Activated CD4-positive, alpha-beta T cell treated with anti-CD3 and anti-CD28 coated beads, Interleukin-2, amount 10 ng/mL, durations not matched to agents 7 days and 5 days (primary cell): ENCODE data around the gene ANKRD63. TPM values are rescaled to one million over a fixed set of nuclear protein-coding genes. Genes with fewer than 3 reads are reported as not detected.

Source experiments
- CTCF ChIA-PET: fragments of 350-600 bp; sonication (Branson Sonifier 250); formaldehyde crosslinking; loops from one replicate; lab custom pipeline; 2021; ENCODE audit warnings: antibody characterized with exemption; lab: Charles Lee
- POLR2A ChIA-PET: fragments of 350-600 bp; sonication (Branson Sonifier 250); formaldehyde crosslinking; loops from one replicate; lab custom pipeline; 2021; ENCODE audit warnings: antibody characterized with exemption; lab: Charles Lee
- DNase-seq: peaks from one replicate; pipeline ENCODE4 v3.0.0-alpha.2; 2020
- H3K27ac Mint-ChIP-seq: one replicate; pipeline ENCODE4 v1.8.0; 2021; ENCODE audit warnings: mild to moderate bottlenecking, moderate library complexity, mixed read lengths
- H3K27me3 Mint-ChIP-seq: one replicate; pipeline ENCODE4 v1.8.0; 2021; ENCODE audit warnings: mixed read lengths
- H3K36me3 Mint-ChIP-seq: one replicate; pipeline ENCODE4 v1.8.0; 2021; ENCODE audit warnings: low read depth, mixed read lengths
- H3K4me1 Mint-ChIP-seq: one replicate; pipeline ENCODE4 v1.8.0; 2021; ENCODE audit warnings: mixed read lengths
- H3K4me3 Mint-ChIP-seq: one replicate; pipeline ENCODE4 v1.8.0; 2021; ENCODE audit warnings: mild to moderate bottlenecking, moderate library complexity, mixed read lengths
- H3K9me3 Mint-ChIP-seq: one replicate; pipeline ENCODE4 v1.8.0; 2021; ENCODE audit warnings: mixed read lengths
- total RNA-seq, 2 experiments: library from RNA; stranded (reverse); gene quantifications; one replicate each; pipeline ENCODE4 v1.2.3, GENCODE V29; 2021

The ANKRD63 gene
- total RNA-seq, 2 experiments from 2014 or later, result 0.17 TPM; not detected in 1

DNA sequence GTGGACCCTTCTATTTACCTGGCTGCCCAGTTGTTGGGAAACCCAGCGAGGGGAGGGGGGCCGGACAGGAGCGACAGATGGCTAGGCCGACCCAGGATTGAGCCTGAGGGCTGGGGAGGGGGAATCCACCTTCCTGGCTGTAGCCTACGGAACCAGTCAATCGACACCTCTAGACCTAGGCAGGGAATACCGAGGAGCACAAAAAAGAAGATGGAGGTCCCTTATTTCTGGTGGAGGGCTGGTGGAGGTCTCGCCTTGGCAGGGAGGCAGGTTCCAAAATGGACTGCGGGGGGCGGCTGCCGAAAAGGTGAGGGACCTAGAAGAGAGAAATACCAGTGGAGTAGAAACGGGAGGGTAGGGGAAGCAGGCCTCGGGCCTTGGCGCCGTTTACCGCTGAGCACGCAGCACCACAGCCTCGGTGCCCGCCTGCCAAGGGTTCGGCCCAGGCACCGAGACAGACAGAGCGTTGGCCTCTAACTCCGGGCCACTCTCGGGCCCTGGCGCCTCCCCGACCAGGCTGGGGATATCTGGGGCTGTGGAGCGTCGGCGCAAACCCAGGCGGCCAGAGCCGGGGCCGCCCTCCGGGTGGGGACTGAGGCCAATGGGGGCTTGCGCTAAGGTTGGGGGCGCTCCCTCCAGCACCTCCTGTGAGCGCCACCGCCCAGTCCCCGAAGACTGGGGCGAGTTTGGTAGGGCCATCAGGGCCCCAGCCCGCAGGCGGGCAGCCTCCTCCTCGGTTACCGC lies 1.6 kb downstream of the ANKRD63 start:
- peaks cover 52% of the 10 kb centered on the region for H3K27me3 Mint-ChIP-seq
- DNase-seq, result no peak
- no peaks in the 10 kb centered on the region for H3K36me3 Mint-ChIP-seq
- CTCF ChIA-PET, result interaction anchor here (0.6 to 4.1 kb wide), 6 partner anchors 18 to 195 kb away, joined by 3 to 61 read pairs (median 8); partner anchors contain the start of gene PLCB2
- no peaks in the 10 kb centered on the region for H3K9me3 Mint-ChIP-seq
- POLR2A ChIA-PET, result interaction anchor here (1.0 kb wide), 1 partner anchor 27 kb away, joined by 4 read pairs; no protein-coding TSS in a partner anchor
- no peak overlapping the region for H3K27ac Mint-ChIP-seq
- peaks cover 4% of the 10 kb centered on the region for H3K4me1 Mint-ChIP-seq
- H3K4me3 Mint-ChIP-seq, result no peak overlapping the region

DNA sequence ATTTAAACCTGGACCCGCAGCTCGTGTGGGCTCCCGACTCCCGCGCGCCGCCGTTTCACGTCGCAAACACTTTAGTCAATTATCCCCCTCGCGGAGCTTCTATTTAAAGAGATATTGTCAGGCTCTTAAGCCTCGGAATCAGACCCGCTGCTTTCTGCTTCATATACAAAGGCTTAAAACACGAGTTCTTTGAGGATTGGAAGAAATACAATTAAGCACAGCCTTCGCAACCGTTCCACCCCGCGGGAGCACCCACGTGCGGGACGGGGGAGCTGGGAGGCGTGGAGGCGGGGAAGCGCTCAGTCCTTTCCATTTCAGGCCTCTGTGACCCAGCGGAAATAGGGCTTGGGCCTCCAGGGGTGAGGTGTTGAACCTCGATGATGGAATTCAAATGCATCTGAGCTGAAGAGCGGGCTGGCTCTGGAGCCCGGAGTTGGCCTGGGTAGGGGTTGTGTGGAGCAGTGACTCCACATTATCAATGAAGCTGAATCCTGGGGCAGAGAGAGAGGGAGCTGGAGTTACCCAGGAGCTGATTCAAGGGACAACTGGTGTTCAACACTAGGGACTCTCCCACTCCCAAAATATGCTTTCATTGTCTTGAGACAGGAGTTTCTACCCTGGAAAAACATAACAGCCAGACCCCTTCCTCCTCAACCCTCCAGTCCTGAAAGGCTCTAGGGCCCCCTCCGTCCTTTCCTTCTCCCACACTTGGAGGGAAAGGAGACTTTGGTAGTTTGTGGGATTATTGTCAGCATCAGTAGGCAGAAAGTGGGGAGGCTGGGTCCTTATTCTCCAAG lies 2.4 kb downstream of the ANKRD63 start:
- Mint-ChIP-seq H3K4me1 (peaks cover 4% of the 10 kb centered on the region), H3K36me3 (no peaks in the 10 kb centered on the region), H3K27me3 (peaks cover 52% of the 10 kb centered on the region), H3K27ac (no peak overlapping the region), H3K4me3 (no peak overlapping the region), H3K9me3 (no peaks in the 10 kb centered on the region)
- DNase-seq, result no peak
- CTCF ChIA-PET, result interaction anchor here (0.7 to 4.1 kb wide), 5 partner anchors 17 to 63 kb away, joined by 4 to 61 read pairs (median 11); partner anchors contain the start of gene PLCB2
- POLR2A ChIA-PET, result interaction anchor here (1.0 kb wide), 1 partner anchor 28 kb away, joined by 4 read pairs; no protein-coding TSS in a partner anchor

DNA sequence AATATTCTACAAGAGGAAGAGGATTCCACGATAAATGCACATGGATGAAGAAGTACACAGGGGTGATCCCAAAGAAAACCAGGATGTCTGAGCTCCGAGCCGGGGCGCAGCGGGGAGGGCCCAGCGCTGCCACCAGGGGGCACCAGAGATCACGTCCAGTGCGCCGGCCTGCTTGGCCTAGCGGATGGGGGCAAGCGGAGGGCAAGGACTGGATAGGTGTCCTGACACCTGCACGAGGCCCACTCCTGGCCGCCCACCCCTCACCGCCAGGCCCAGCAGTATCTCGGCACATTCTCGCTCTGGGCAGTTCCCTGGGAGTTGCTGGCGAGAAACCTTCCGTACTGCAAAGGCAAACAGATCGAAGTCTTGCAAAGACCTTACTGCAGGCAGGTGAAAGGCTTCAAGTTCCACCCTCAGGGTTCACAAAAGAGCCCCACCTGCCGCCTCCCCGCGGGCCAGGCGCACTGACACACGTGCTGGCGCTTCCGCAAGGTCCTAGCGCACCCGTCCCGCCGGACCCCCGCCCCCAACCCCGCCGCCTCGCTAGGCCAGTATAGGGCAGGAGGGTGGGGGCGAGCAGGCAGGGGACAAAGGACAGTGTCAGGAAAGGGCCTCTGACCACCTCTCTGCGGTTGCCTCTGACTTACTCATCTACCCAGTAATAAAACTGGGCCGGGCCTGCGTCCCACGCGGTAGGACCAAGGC lies 3.3 kb downstream of the ANKRD63 start:
- Mint-ChIP-seq H3K4me3 (no peak overlapping the region), H3K27ac (no peak overlapping the region), H3K27me3 (peaks cover 52% of the 10 kb centered on the region), H3K9me3 (no peaks in the 10 kb centered on the region), H3K4me1 (peaks cover 6% of the 10 kb centered on the region), H3K36me3 (no peaks in the 10 kb centered on the region)
- ChIA-PET POLR2A (no interaction called here), CTCF (interaction anchor here (0.6 to 4.1 kb wide), 24 partner anchors 9 to 232 kb away, joined by 3 to 61 read pairs (median 5); partner anchors contain the start of gene PLCB2)
- peak; percentile 69 for DNase-seq

GRCh38 chr15:40278026-40278425 lies 4.8 kb downstream of the ANKRD63 start:
- ChIA-PET POLR2A (no interaction called here), CTCF (interaction anchor here (0.9 to 4.1 kb wide), 7 partner anchors 11 to 61 kb away, joined by 3 to 61 read pairs (median 7); partner anchors contain the start of gene PLCB2)
- H3K27ac Mint-ChIP-seq, result no peak overlapping the region
- H3K4me3 Mint-ChIP-seq, result no peak overlapping the region
- DNase-seq, result no peak
- no peaks in the 10 kb centered on the region for H3K9me3 Mint-ChIP-seq
- H3K36me3 Mint-ChIP-seq, result no peaks in the 10 kb centered on the region
- H3K27me3 Mint-ChIP-seq, result peaks cover 41% of the 10 kb centered on the region
- H3K4me1 Mint-ChIP-seq, result peaks cover 6% of the 10 kb centered on the region

- no peak for DNase-seq
- H3K9me3 Mint-ChIP-seq, result no peaks in the 10 kb centered on the region
- peaks cover 38% of the 10 kb centered on the region for H3K27me3 Mint-ChIP-seq
- ChIA-PET POLR2A (no interaction called here), CTCF (interaction anchor here (0.6 to 4.1 kb wide), 5 partner anchors 32 to 79 kb away, joined by 3 to 61 read pairs (median 4); partner anchors contain the start of gene PLCB2)
- H3K27ac Mint-ChIP-seq, result no peak overlapping the region
- H3K4me1 Mint-ChIP-seq, result peaks cover 6% of the 10 kb centered on the region
- no peak overlapping the region for H3K4me3 Mint-ChIP-seq
- H3K36me3 Mint-ChIP-seq, result no peaks in the 10 kb centered on the region
Observed at GRCh38 chr15:40277471-40277870, 5.4 kb downstream of the ANKRD63 start.

DNA sequence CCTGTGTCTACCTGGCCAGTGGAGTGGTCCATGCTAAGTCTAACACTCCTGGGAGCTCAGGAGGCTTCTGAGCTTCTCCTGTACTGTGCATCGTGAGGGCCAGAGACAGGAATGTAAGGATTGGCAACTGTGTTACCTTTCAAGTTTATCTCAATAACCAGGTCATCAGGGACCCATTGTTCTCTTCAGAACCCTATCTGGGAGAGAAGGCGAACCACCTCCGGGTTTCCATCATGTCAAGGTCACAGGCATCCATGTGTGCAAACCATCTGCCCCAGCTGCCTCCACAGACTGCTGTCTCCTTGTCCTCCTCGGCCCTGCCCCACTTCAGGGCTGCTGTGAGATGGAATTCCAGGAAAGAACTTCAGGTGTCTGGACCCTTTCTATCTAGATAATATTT lies 5.9 kb downstream of the ANKRD63 start:
- Mint-ChIP-seq H3K9me3 (no peaks in the 10 kb centered on the region), H3K4me3 (no peak overlapping the region), H3K27ac (no peak overlapping the region), H3K36me3 (no peaks in the 10 kb centered on the region), H3K4me1 (peaks cover 6% of the 10 kb centered on the region), H3K27me3 (peaks cover 38% of the 10 kb centered on the region)
- DNase-seq, result no peak
- ChIA-PET POLR2A (no interaction called here), CTCF (interaction anchor here (0.6 to 4.8 kb wide), 7 partner anchors 10 to 232 kb away, joined by 3 to 61 read pairs (median 16); partner anchors contain the start of gene PLCB2)

GRCh38 chr15:40275954-40276353 lies 6.9 kb downstream of the ANKRD63 start:
- no peak for DNase-seq
- Mint-ChIP-seq H3K9me3 (no peaks in the 10 kb centered on the region), H3K36me3 (no peaks in the 10 kb centered on the region), H3K4me1 (peaks cover 5% of the 10 kb centered on the region), H3K4me3 (no peak overlapping the region), H3K27me3 (peaks cover 34% of the 10 kb centered on the region), H3K27ac (no peak overlapping the region)
- ChIA-PET CTCF (interaction anchor here (0.8 to 4.8 kb wide), 9 partner anchors 25 to 274 kb away, joined by 3 to 50 read pairs (median 4); partner anchors contain the start of gene PLCB2), POLR2A (interaction anchor here (1.3 kb wide), 1 partner anchor 229 kb away, joined by 4 read pairs; no protein-coding TSS in a partner anchor)

DNA sequence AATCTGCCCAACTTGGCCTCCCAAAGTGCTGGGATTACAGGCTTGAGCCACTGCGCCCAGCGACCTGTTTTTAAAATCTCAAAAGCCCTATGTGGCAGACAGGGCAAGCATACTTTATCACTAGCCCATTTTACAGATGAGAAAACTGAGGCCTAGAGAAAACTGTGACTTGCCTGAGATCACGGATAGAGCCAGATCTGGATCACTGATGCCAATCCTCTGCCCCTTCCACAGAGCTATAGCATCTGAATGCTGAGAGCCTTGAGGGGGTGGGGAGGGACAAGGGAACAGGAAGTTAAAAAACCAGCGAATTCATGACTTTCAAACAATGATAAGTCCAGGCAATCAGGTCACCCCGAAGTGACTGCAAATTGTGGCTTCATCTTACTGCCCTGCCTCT lies 7.3 kb downstream of the ANKRD63 start:
- CTCF ChIA-PET, result interaction anchor here (0.7 to 4.8 kb wide), 15 partner anchors 12 to 1584 kb away, joined by 3 to 53 read pairs (median 4); partner anchors contain the start of gene PLCB2
- H3K36me3 Mint-ChIP-seq, result no peaks in the 10 kb centered on the region

GRCh38 chr15:40274350-40275274 lies 8.3 kb downstream of the ANKRD63 start:
- CTCF ChIA-PET, result interaction anchor here (0.6 to 4.8 kb wide), 47 partner anchors 11 to 1583 kb away, joined by 3 to 53 read pairs (median 4); partner anchors contain the start of genes FSIP1, PAK6, PHGR1 and PLCB2
- no peak overlapping the region for H3K4me3 Mint-ChIP-seq

More for the DNA sequence above, 7.3 kb downstream of the ANKRD63 start:
- H3K9me3 Mint-ChIP-seq, result no peaks in the 10 kb centered on the region
- H3K27me3 Mint-ChIP-seq, result peaks cover 30% of the 10 kb centered on the region
- peaks cover 5% of the 10 kb centered on the region for H3K4me1 Mint-ChIP-seq
- H3K4me3 Mint-ChIP-seq, result no peak overlapping the region
- no peak for DNase-seq
- no peak overlapping the region for H3K27ac Mint-ChIP-seq
- POLR2A ChIA-PET, result interaction anchor here (1.3 kb wide), 1 partner anchor 228 kb away, joined by 4 read pairs; no protein-coding TSS in a partner anchor

GRCh38 chr15:40273428-40273827 lies 9.4 kb downstream of the ANKRD63 start:
- ChIA-PET CTCF (interaction anchor here (0.9 to 4.8 kb wide), 20 partner anchors 10 to 286 kb away, joined by 3 to 53 read pairs (median 4); partner anchors contain the start of gene PLCB2), POLR2A (no interaction called here)
- Mint-ChIP-seq H3K4me1 (peaks cover 5% of the 10 kb centered on the region), H3K27me3 (peaks cover 16% of the 10 kb centered on the region), H3K9me3 (no peaks in the 10 kb centered on the region), H3K27ac (no peak overlapping the region), H3K36me3 (no peaks in the 10 kb centered on the region), H3K4me3 (no peak overlapping the region)
- no peak for DNase-seq

More at GRCh38 chr15:40274350-40275274, 8.3 kb downstream of the ANKRD63 start:
- DNase-seq, result peak; percentile 90
- H3K36me3 Mint-ChIP-seq, result no peaks in the 10 kb centered on the region
- peaks cover 5% of the 10 kb centered on the region for H3K4me1 Mint-ChIP-seq
- no peaks in the 10 kb centered on the region for H3K9me3 Mint-ChIP-seq
- POLR2A ChIA-PET, result interaction anchor here (1.3 kb wide), 1 partner anchor 227 kb away, joined by 4 read pairs; no protein-coding TSS in a partner anchor
- H3K27ac Mint-ChIP-seq, result peak overlapping the region; percentile 41
- peaks cover 25% of the 10 kb centered on the region for H3K27me3 Mint-ChIP-seq
